Mucosa of rectum (tissue), 2 donors: ENCODE results near the gene PTTG1IP2.
A peak's percentile ranks its signal among the peaks of the same experiment; 100 is the strongest.
"Not testable (repeated sequence)": the region's sequence is repeated elsewhere in the genome, so short reads cannot be mapped to it uniquely, and the experiment has no call there.

Experiments
- H3K27ac ChIP-seq, 2 donors: one replicate each; pipeline ENCODE4 v1.7.0; 2013; ENCODE audit warnings: inconsistent platforms in 2 of 2, low read depth in 2 of 2, low read length in 2 of 2
- H3K27me3 ChIP-seq, 2 donors: one replicate each; pipeline ENCODE4 v1.7.0; 2013; ENCODE audit warnings: low read length in 2 of 2; ENCODE audit not compliant: control insufficient read depth in 2 of 2, insufficient read depth in 2 of 2
- H3K36me3 ChIP-seq, 2 donors: one replicate each; pipeline ENCODE4 v1.7.0; 2013; ENCODE audit warnings: low read length in 2 of 2; ENCODE audit not compliant: control insufficient read depth in 2 of 2, insufficient read depth in 2 of 2
- H3K4me1 ChIP-seq, 2 donors: one replicate each; pipeline ENCODE4 v1.7.0; 2013; ENCODE audit warnings: low read length in 2 of 2, mild to moderate bottlenecking in 1 of 2; ENCODE audit not compliant: control insufficient read depth in 2 of 2, insufficient read depth in 2 of 2
- H3K4me3 ChIP-seq, 2 donors: one replicate each; pipeline ENCODE4 v1.7.0; 2013; ENCODE audit warnings: low read length in 2 of 2
- H3K9ac ChIP-seq, 2 donors: one replicate each; pipeline ENCODE4 v1.7.0; 2013; ENCODE audit warnings: low read length in 2 of 2, low read depth in 1 of 2, mild to moderate bottlenecking in 1 of 2
- H3K9me3 ChIP-seq, 2 donors: one replicate each; pipeline ENCODE4 v1.7.0; 2013; ENCODE audit warnings: low read length in 2 of 2; ENCODE audit not compliant: control insufficient read depth in 2 of 2
- donor health status: healthy.
- donor health status: Normal muscosa, but diverticular disease.

The PTTG1IP2 gene

GRCh38 chr7:90453931-90454330 lies 15.5 kb upstream of the PTTG1IP2 start:
- no peaks in the 10 kb centered on the region for H3K36me3 ChIP-seq
- no peaks in the 10 kb centered on the region for H3K27me3 ChIP-seq
- H3K4me3 ChIP-seq = no peak overlapping the region
- no peak overlapping the region for H3K27ac ChIP-seq
- peaks cover 0 to 5% of the 10 kb centered on the region in 2 donors for H3K4me1 ChIP-seq
- H3K9me3 ChIP-seq = no peaks in the 10 kb centered on the region
- H3K9ac ChIP-seq = no peak overlapping the region

- Histone ChIP-seq H3K9ac (peak overlapping the region in 1 of 2 donors; percentile 39), H3K9me3 (no peaks in the 10 kb centered on the region), H3K27me3 (no peaks in the 10 kb centered on the region), H3K4me3 (peak overlapping the region in 1 of 2 donors; percentile 49), H3K36me3 (no peaks in the 10 kb centered on the region), H3K27ac (no peak overlapping the region), H3K4me1 (peaks cover 0 to 5% of the 10 kb centered on the region in 2 donors)
Observed at GRCh38 chr7:90455163-90456030, 14.0 kb upstream of the PTTG1IP2 start.

- Histone ChIP-seq H3K4me1 (peaks cover 0 to 12% of the 10 kb centered on the region in 2 donors), H3K27me3 (no peaks in the 10 kb centered on the region), H3K9ac (no peak overlapping the region), H3K9me3 (no peaks in the 10 kb centered on the region), H3K36me3 (no peaks in the 10 kb centered on the region), H3K27ac (no peak overlapping the region), H3K4me3 (no peak overlapping the region)
Observed at GRCh38 chr7:90458104-90458503, 11.3 kb upstream of the PTTG1IP2 start.

GRCh38 chr7:90459888-90460287 lies 9.6 kb upstream of the PTTG1IP2 start:
- Histone ChIP-seq H3K27ac (no peak overlapping the region), H3K27me3 (no peaks in the 10 kb centered on the region), H3K9me3 (no peaks in the 10 kb centered on the region), H3K9ac (no peak overlapping the region), H3K4me3 (no peak overlapping the region), H3K36me3 (no peaks in the 10 kb centered on the region), H3K4me1 (peaks cover 0 to 12% of the 10 kb centered on the region in 2 donors)

GRCh38 chr7:90461219-90461618 lies 8.2 kb upstream of the PTTG1IP2 start:
- H3K9me3 ChIP-seq = no peaks in the 10 kb centered on the region
- H3K4me3 ChIP-seq = no peak overlapping the region
- H3K4me1 ChIP-seq = peaks cover 0 to 7% of the 10 kb centered on the region in 2 donors
- no peak overlapping the region for H3K9ac ChIP-seq
- H3K27me3 ChIP-seq = no peaks in the 10 kb centered on the region
- H3K27ac ChIP-seq = no peak overlapping the region
- H3K36me3 ChIP-seq = no peaks in the 10 kb centered on the region

GRCh38 chr7:90463151-90463628 lies 6.2 kb upstream of the PTTG1IP2 start:
- not testable (repeated sequence) for H3K36me3 ChIP-seq, H3K27me3 ChIP-seq, H3K4me1 ChIP-seq, H3K9me3 ChIP-seq
- Histone ChIP-seq H3K27ac (peak overlapping the region; percentile 21 to 48), H3K4me3 (peak overlapping the region; percentile 54 to 70), H3K9ac (peak overlapping the region; percentile 45 to 47)

- Histone ChIP-seq H3K9ac (no peak overlapping the region), H3K27me3 (no peaks in the 10 kb centered on the region), H3K4me3 (no peak overlapping the region), H3K36me3 (no peaks in the 10 kb centered on the region), H3K9me3 (no peaks in the 10 kb centered on the region), H3K27ac (no peak overlapping the region), H3K4me1 (peaks cover 0 to 7% of the 10 kb centered on the region in 2 donors)
Observed at GRCh38 chr7:90465816-90466215, 3.6 kb upstream of the PTTG1IP2 start.

GRCh38 chr7:90472805-90473540 lies 3.5 kb downstream of the PTTG1IP2 start:
- Histone ChIP-seq H3K27me3 (no peaks in the 10 kb centered on the region), H3K36me3 (no peaks in the 10 kb centered on the region), H3K4me3 (no peak overlapping the region), H3K9ac (no peak overlapping the region), H3K9me3 (no peaks in the 10 kb centered on the region), H3K4me1 (peaks cover 0 to 5% of the 10 kb centered on the region in 2 donors), H3K27ac (no peak overlapping the region)

GRCh38 chr7:90473814-90474213 lies 4.4 kb downstream of the PTTG1IP2 start:
- Histone ChIP-seq H3K9ac (no peak overlapping the region), H3K27ac (no peak overlapping the region), H3K36me3 (no peaks in the 10 kb centered on the region), H3K27me3 (no peaks in the 10 kb centered on the region), H3K4me1 (peaks cover 0 to 5% of the 10 kb centered on the region in 2 donors), H3K9me3 (no peaks in the 10 kb centered on the region), H3K4me3 (no peak overlapping the region)
